GM19397 (cell line): ENCODE measurements around the gene DNAJB7.
"Not testable (repeated sequence)": the region's sequence is repeated elsewhere in the genome, so short reads cannot be mapped to it uniquely, and the experiment has no call there.

Experiments used
- ATAC-seq: cut with Tn5 transposase; IDR thresholded peaks from one replicate; pipeline ENCODE4 v1.9.1; 2021; ENCODE audit warnings: mild to moderate bottlenecking, moderate library complexity; ENCODE audit not compliant: unreplicated experiment

The DNAJB7 gene

GRCh38 chr22:40862013-40862412, at the start of gene DNAJB7:
TSS of gene DNAJB7 (minus strand) at chr22:40862113. CDS start at chr22:40861994, 119 bp downstream.
- ATAC-seq, result no peak

- ATAC-seq, result no peak
Observed at GRCh38 chr22:40908895-40909294, 47.0 kb upstream of the DNAJB7 start.

GRCh38 chr22:40904101-40904500, 42.2 kb upstream of the DNAJB7 start:
- no peak for ATAC-seq

- ATAC-seq, result no peak
Observed at GRCh38 chr22:40898850-40899357, 37.0 kb upstream of the DNAJB7 start.

GRCh38 chr22:40894417-40894816, 32.5 kb upstream of the DNAJB7 start:
- no peak for ATAC-seq

GRCh38 chr22:40890881-40891280, 29.0 kb upstream of the DNAJB7 start:
- ATAC-seq, result no peak

- ATAC-seq, result no peak
Observed at GRCh38 chr22:40889116-40889515, 27.2 kb upstream of the DNAJB7 start.

- no peak for ATAC-seq
Observed at GRCh38 chr22:40878922-40879321, 17.0 kb upstream of the DNAJB7 start.

- no peak for ATAC-seq
Observed at GRCh38 chr22:40877488-40877887, 15.6 kb upstream of the DNAJB7 start.

- no peak for ATAC-seq
Observed at GRCh38 chr22:40876907-40877306, 15.0 kb upstream of the DNAJB7 start.

GRCh38 chr22:40875111-40875510, 13.2 kb upstream of the DNAJB7 start:
- no peak for ATAC-seq

- ATAC-seq, result no peak
Observed at GRCh38 chr22:40874016-40874415, 12.1 kb upstream of the DNAJB7 start.

GRCh38 chr22:40868379-40868778, 6.5 kb upstream of the DNAJB7 start:
- ATAC-seq, result not testable (repeated sequence)

GRCh38 chr22:40867109-40867508, 5.2 kb upstream of the DNAJB7 start:
- ATAC-seq, result no peak

- no peak for ATAC-seq
Observed at GRCh38 chr22:40862537-40862936, 624 bp upstream of the DNAJB7 start.

GRCh38 chr22:40857309-40857855, 4.5 kb downstream of the DNAJB7 start:
- ATAC-seq, result no peak

- peak; percentile 93 for ATAC-seq
Observed at GRCh38 chr22:40856513-40857308, 5.2 kb downstream of the DNAJB7 start, which contains the start of the genes ST13 and XPNPEP3. TSS of gene ST13 (minus strand) at chr22:40856639. CDS start at chr22:40856540, 99 bp downstream. TSS of gene XPNPEP3 (plus strand) at chr22:40857148. CDS start at chr22:40857182, 34 bp downstream.

- peak; percentile 35 for ATAC-seq
Observed at GRCh38 chr22:40855979-40856512, 5.9 kb downstream of the DNAJB7 start.

- no peak for ATAC-seq
Observed at GRCh38 chr22:40855071-40855978, 6.6 kb downstream of the DNAJB7 start.

GRCh38 chr22:40853961-40854360, 8.0 kb downstream of the DNAJB7 start:
- ATAC-seq, result no peak

GRCh38 chr22:40853333-40853732, 8.6 kb downstream of the DNAJB7 start:
- no peak for ATAC-seq
